Heart left ventricle (tissue), 16 donors: ENCODE data around the gene RNASET2. TPM values are rescaled to one million over a fixed set of nuclear protein-coding genes. Genes with fewer than 3 reads are reported as not detected.
"Not testable (repeated sequence)": the region's sequence is repeated elsewhere in the genome, so short reads cannot be mapped to it uniquely, and the experiment has no call there.

Experiments
- ATAC-seq, 4 donors: fragments of 200-7000 bp; cut with Tn5 transposase; one replicate each; pipeline ENCODE4 v1.9.1; 2020 to 2022; ENCODE audit warnings: moderate library complexity in 4 of 4, mild to moderate bottlenecking in 3 of 4, moderate number of reproducible peaks in 1 of 4
- DNase-seq, 5 donors: peaks; one replicate each; pipeline ENCODE4 v3.0.0-alpha.2; 2020
- H3K27ac ChIP-seq, 12 donors: fragments of 200-600 bp; sonication (generic) in 4 of 12; one replicate each; pipeline versions ENCODE4 v1.5.0 to v1.8.0; 2016 to 2022; ENCODE audit warnings: mild to moderate bottlenecking in 2 of 12
- H3K27me3 ChIP-seq, 9 donors: fragments of 200-600 bp; sonication (generic) in 2 of 9; one replicate each; pipeline versions ENCODE4 v1.5.1 to v1.8.0; 2016 to 2022; ENCODE audit warnings: mild to moderate bottlenecking in 3 of 9
- H3K36me3 ChIP-seq, 9 donors: fragments of 200-600 bp; sonication (generic) in 2 of 9; one replicate each; pipeline versions ENCODE4 v1.5.0 to v1.8.0; 2018 to 2022; ENCODE audit warnings: mild to moderate bottlenecking in 2 of 9
- H3K4me1 ChIP-seq, 12 donors: fragments of 200-600 bp; sonication (generic) in 4 of 12; one replicate each; pipeline versions ENCODE4 v1.5.0 to v1.8.0; 2016 to 2022; ENCODE audit warnings: mild to moderate bottlenecking in 3 of 12
- H3K4me3 ChIP-seq, 12 donors: fragments of 200-600 bp; sonication (generic) in 4 of 12; one replicate each; pipeline versions ENCODE4 v1.5.0 to v1.8.0; 2017 to 2022; ENCODE audit warnings: mild to moderate bottlenecking in 9 of 12, moderate library complexity in 4 of 12
- H3K9me3 ChIP-seq, 12 donors: fragments of 200-600 bp; sonication (generic) in 4 of 12; one replicate each; pipeline versions ENCODE4 v1.5.0 to v1.8.0; 2016 to 2022; ENCODE audit warnings: mild to moderate bottlenecking in 1 of 12
- CTCF ChIP-seq, 12 donors: fragments of 200-600 bp; sonication (generic) in 4 of 12; IDR thresholded peaks; one replicate each; pipeline versions ENCODE4 v1.5.0 to v1.8.0; 2018 to 2022; ENCODE audit warnings: antibody characterized with exemption in 12 of 12, mild to moderate bottlenecking in 5 of 12
- POLR2A ChIP-seq, 2 donors: fragments of 450-650 bp; IDR thresholded peaks; one replicate each; pipeline ENCODE4 v1.6.1; 2017; ENCODE audit warnings: antibody characterized with exemption in 2 of 2, mild to moderate bottlenecking in 2 of 2, moderate library complexity in 2 of 2
- WGBS, 4 donors: extraction: QIAGEN DNeasy Blood & Tissue Kit in 2 of 4; methylation state at CpG; one replicate each; pipeline versions ENCODE4 v1.1.5 to v1.1.7; 2013 to 2018; 5-methylcytosine and 5-hydroxymethylcytosine counted together
- intact Hi-C, 10 donors: fragments of 100-400 bp; cut with DNase I; formaldehyde crosslinking; loops; one replicate each; pipeline versions ENCODE4 v1.11.1 to v1.14.2; 2022
- polyA plus RNA-seq, 2 donors: library from polyadenylated mRNA; stranded (reverse); fragments of 200-250 nt; gene quantifications; one replicate each; pipeline ENCODE4 v1.2.3, GENCODE V29; 2013
- total RNA-seq, 9 donors: library from RNA; depleted of rRNA in 2 of 9; stranded (reverse); fragments of >200 nt in 2 of 9; fragmentation: NEBNext Ultra II Directional in 3 of 9; extraction: Animal tissue kit (Norgen Biotek cat#: 25700) in 3 of 9; gene quantifications; one replicate each; pipeline versions ENCODE4 v1.1.0 to v1.2.4, GENCODE V29; 2016 to 2023
- donor health status: ischemic (EF 13 %, LVEDD 7.1; RV severe dilation, severe dysfunction).
- donor health status: healthy with polysubstance abuse.
- donor health status: DM: no; HTN: yes; CAD: no.
- donor health status: DM: no; HTN: no; CAD: no.
- donor health status: ischemic (EF 25% LVEDD 6.9; RV normal size, moderate dysfunction).
- donor health status: ischemic (EF 25% LVEDD 5.7; RV mildly dilated, moderate dysfunction).
- donor health status: healthy.
- donor health status: DM: yes; HTN: yes; CAD: no.
- donor health status: ischemic (EF 35%, LVEDD 5.7; RV mildly dilated, moderate dysfunction).
- donor health status: nonischemic (EF 11% LVEDD 7.7; RV severe dilation, severe dysfunction).
- donor health status: DM: yes; HTN: yes; CAD: no.
- donor health status: PGD.
- donor health status: ischemic (EF 29% LVEDD 5.4; RV normal size, mild dysfunction).
- donor health status: nonischemic (EF 23%, LVEDD 6.1; RV moderate dilation, normal function).

Gene RNASET2
- total and polyA plus RNA-seq, 11 donors, result 5.7 to 76.0 (median 13.5) TPM

- H3K9me3 ChIP-seq, result peaks cover 0 to 14% (median 0%) of the 10 kb centered on the region in 12 donors
Measured at GRCh38 chr6:166916824-166917223, 39.5 kb downstream of the RNASET2 start.

GRCh38 chr6:166915484-166915883 lies 40.9 kb downstream of the RNASET2 start:
- ATAC-seq, result not testable (repeated sequence)

More at GRCh38 chr6:166916824-166917223, 39.5 kb downstream of the RNASET2 start:
- no peak for DNase-seq
- Histone ChIP-seq H3K27ac (no peak overlapping the region), H3K36me3 (no peaks in the 10 kb centered on the region), H3K27me3 (no peaks in the 10 kb centered on the region), H3K4me1 (peaks cover 0 to 13% (median 0%) of the 10 kb centered on the region in 12 donors), H3K4me3 (no peak overlapping the region)
- TF ChIP-seq CTCF (IDR thresholded peaks at IDR 0.05) (no peak), POLR2A (IDR thresholded peaks at IDR 0.05) (no peak)
- intact Hi-C loops, result no loop called here
- ATAC-seq, result no peak
- WGBS, 4 donors, result 93 to 99% (median 96%) methylated on average over 2 of the region's 2 CpGs

GRCh38 chr6:166914952-166915351 lies 41.4 kb downstream of the RNASET2 start:
- intact Hi-C loops, result loop anchor here in 1 of 10 donors (5.0 kb wide), 1 partner anchor 83 kb away; no protein-coding TSS in a partner anchor
- not testable (repeated sequence) for H3K27me3 ChIP-seq, H3K36me3 ChIP-seq, DNase-seq, ATAC-seq, H3K27ac ChIP-seq, H3K4me3 ChIP-seq
- WGBS, 4 donors, result 62 to 69% (median 64%) methylated on average over 3 of the region's 3 CpGs
- Histone ChIP-seq H3K9me3 (peaks cover 0 to 14% (median 0%) of the 10 kb centered on the region in 12 donors), H3K4me1 (peaks cover 0 to 13% (median 0%) of the 10 kb centered on the region in 12 donors)

More at GRCh38 chr6:166915484-166915883, 40.9 kb downstream of the RNASET2 start:
- intact Hi-C loops, DNase-seq, H3K36me3 ChIP-seq, H3K4me3 ChIP-seq, H3K27me3 ChIP-seq, H3K27ac ChIP-seq: not testable (repeated sequence)
- 25 to 34% (median 28%) methylated on average over 8 of the region's 8 CpGs for WGBS, 4 donors
- Histone ChIP-seq H3K4me1 (peaks cover 0 to 13% (median 0%) of the 10 kb centered on the region in 12 donors), H3K9me3 (peaks cover 0 to 14% (median 0%) of the 10 kb centered on the region in 12 donors)

GRCh38 chr6:166911248-166911677 lies 45.1 kb downstream of the RNASET2 start:
- H3K36me3 ChIP-seq, result no peaks in the 10 kb centered on the region
- no peak overlapping the region for H3K4me3 ChIP-seq
- TF ChIP-seq POLR2A (IDR thresholded peaks at IDR 0.05) (no peak), CTCF (IDR thresholded peaks at IDR 0.05) (no peak)
- DNase-seq (no peak), ATAC-seq (no peak)
- no peak overlapping the region for H3K27ac ChIP-seq
- H3K27me3 ChIP-seq, result no peaks in the 10 kb centered on the region
- intact Hi-C loops, result loop anchor here in 1 of 10 donors (5.0 kb wide), 1 partner anchor 79 kb away; no protein-coding TSS in a partner anchor
- H3K4me1 ChIP-seq, result peaks cover 0 to 13% (median 0%) of the 10 kb centered on the region in 12 donors
- peaks cover 0 to 3% (median 0%) of the 10 kb centered on the region in 12 donors for H3K9me3 ChIP-seq
- 66 to 71% (median 69%) methylated on average over 5 of the region's 5 CpGs for WGBS, 4 donors

- no peak for DNase-seq
- H3K4me3 ChIP-seq, result no peak overlapping the region
- WGBS, 4 donors, result 93 to 98% (median 94%) methylated on average over 7 of the region's 7 CpGs
- ATAC-seq, result no peak
- H3K27ac ChIP-seq, result no peak overlapping the region
- peaks cover 0 to 13% (median 0%) of the 10 kb centered on the region in 12 donors for H3K4me1 ChIP-seq
- H3K36me3 ChIP-seq, result no peaks in the 10 kb centered on the region
- no peaks in the 10 kb centered on the region for H3K9me3 ChIP-seq
- H3K27me3 ChIP-seq, result no peaks in the 10 kb centered on the region
- intact Hi-C loops, result loop anchor here in 1 of 10 donors (5.0 kb wide), 1 partner anchor 78 kb away; no protein-coding TSS in a partner anchor
- TF ChIP-seq POLR2A (IDR thresholded peaks at IDR 0.05) (no peak), CTCF (IDR thresholded peaks at IDR 0.05) (no peak)
Measured at GRCh38 chr6:166910601-166911000, 45.7 kb downstream of the RNASET2 start.
